WTC11 (cell line): ENCODE results near the gene SEZ6L.

ENCODE experiments used
- CREB1 ChIP-seq: sonication (generic); formaldehyde crosslinking; IDR thresholded peaks from 2 replicates; pipeline ENCODE4 v1.8.0; 2023; ENCODE audit warnings: mild to moderate bottlenecking, missing genetic modification reagents
- CTCF ChIP-seq: fragments of 200-600 bp; IDR thresholded peaks from 2 replicates; pipeline ENCODE4 v1.8.0; 2022; ENCODE audit warnings: antibody characterized with exemption
- TP53 ChIP-seq: sonication (generic); formaldehyde crosslinking; IDR thresholded peaks from 2 replicates; pipeline ENCODE4 v1.8.1; 2023; ENCODE audit warnings: mild to moderate bottlenecking, missing genetic modification reagents
- ZNF121 ChIP-seq: sonication (generic); formaldehyde crosslinking; IDR thresholded peaks from 2 replicates; pipeline ENCODE4 v1.8.0; 2023; ENCODE audit warnings: missing genetic modification reagents
- ZNF396 ChIP-seq: fragments of 250-450 bp; sonication (Bioruptor Pico); IDR thresholded peaks from 2 replicates; pipeline ENCODE4 v1.8.0; 2021; ENCODE audit warnings: mild to moderate bottlenecking, moderate library complexity, borderline replicate concordance

GRCh38 chr22:26162926-26163325 is 6.3 kb upstream of the SEZ6L start:
- TF ChIP-seq CTCF (no peak), ZNF396 (CRISPR knock-in tag) (no peak), TP53 (CRISPR knock-in tag) (no peak), CREB1 (CRISPR knock-in tag) (no peak), ZNF121 (no peak)
